Measurements from ENCODE around the gene ALB. TPM values are rescaled to one million over a fixed set of nuclear protein-coding genes. Genes with fewer than 3 reads are reported as not detected.

Gene ALB
- polyA plus RNA-seq, 3 donors = not detected

GRCh38 chr4:73413294-73413755 is 9.2 kb downstream of the ALB start:
- no peaks in the 10 kb centered on the region for H3K79me2 ChIP-seq (ENCODE audit: insufficient read depth, low read length)
- no peaks in the 10 kb centered on the region for H3K4me1 ChIP-seq (ENCODE audit: control insufficient read depth in 1 of 2, insufficient read depth in 2 of 2, low read length in 2 of 2)
- DNase-seq = no peak
- H3K27me3 Mint-ChIP-seq (ENCODE audit: low read depth in 3 of 3) = no peaks in the 10 kb centered on the region
- H3K9me3 ChIP-seq (replicated peaks in 1 of 2; ENCODE audit: control insufficient read depth in 1 of 2, insufficient read depth in 1 of 2, low read length in 2 of 2) = no peaks in the 10 kb centered on the region
- H3K9me3 Mint-ChIP-seq = peaks cover 0 to 3% (median 0%) of the 10 kb centered on the region in 7 donors
- no peak overlapping the region for H3K9ac ChIP-seq (ENCODE audit: insufficient read depth, low read length, poor library complexity, severe bottlenecking)
- H3K36me3 ChIP-seq (replicated peaks in 1 of 2; ENCODE audit: control insufficient read depth in 1 of 2, insufficient read depth in 2 of 2, low read length in 2 of 2) = no peaks in the 10 kb centered on the region
- H3K27ac ChIP-seq (ENCODE audit: low read depth in 1 of 2, low read length in 2 of 2) = no peak overlapping the region
- 93% methylated on average over 3 of the region's 4 CpGs for WGBS (ENCODE audit: insufficient coverage)
- no peaks in the 10 kb centered on the region for H3K36me3 Mint-ChIP-seq
- H3K4me3 Mint-ChIP-seq = no peak overlapping the region
- H3K4me1 Mint-ChIP-seq = no peaks in the 10 kb centered on the region
- H3K4me3 ChIP-seq (replicated peaks in 1 of 3; ENCODE audit: low read depth in 2 of 3, low read length in 3 of 3) = no peak overlapping the region
- H2AFZ ChIP-seq (ENCODE audit: insufficient read depth, low read depth, low read length, poor library complexity, severe bottlenecking) = no peak overlapping the region
- intact Hi-C loops (cut with micrococcal nuclease) = no loop called here
- TF ChIP-seq CTCF (IDR thresholded peaks at IDR 0.05) = no peak
- no peaks in the 10 kb centered on the region for H3K27me3 ChIP-seq (ENCODE audit: control insufficient read depth in 2 of 2, insufficient read depth in 2 of 2, low read length in 2 of 2)
- H4K20me1 ChIP-seq (ENCODE audit: insufficient read depth, low read length) = no peaks in the 10 kb centered on the region
- no peak overlapping the region for H3K27ac Mint-ChIP-seq
- no peak overlapping the region for H3K4me2 ChIP-seq (replicated peaks; ENCODE audit: extremely low read depth, low read length, poor library complexity, severe bottlenecking)

- WGBS (ENCODE audit: insufficient coverage) = no CpG with 5 or more reads among the region's 2 CpGs
- H3K9ac ChIP-seq (ENCODE audit: insufficient read depth, low read length, poor library complexity, severe bottlenecking) = no peak overlapping the region
- H3K79me2 ChIP-seq (ENCODE audit: insufficient read depth, low read length) = no peaks in the 10 kb centered on the region
- no peak overlapping the region for H3K27ac Mint-ChIP-seq
- H3K4me2 ChIP-seq (replicated peaks; ENCODE audit: extremely low read depth, low read length, poor library complexity, severe bottlenecking) = no peak overlapping the region
- TF ChIP-seq CTCF (IDR thresholded peaks at IDR 0.05) = no peak
- H3K4me3 Mint-ChIP-seq = no peak overlapping the region
- H3K36me3 ChIP-seq (replicated peaks in 1 of 2; ENCODE audit: control insufficient read depth in 1 of 2, insufficient read depth in 2 of 2, low read length in 2 of 2) = no peaks in the 10 kb centered on the region
- H3K4me1 ChIP-seq (ENCODE audit: control insufficient read depth in 1 of 2, insufficient read depth in 2 of 2, low read length in 2 of 2) = no peaks in the 10 kb centered on the region
- no peak for DNase-seq
- no peaks in the 10 kb centered on the region for H3K27me3 Mint-ChIP-seq (ENCODE audit: low read depth in 3 of 3)
- H3K27ac ChIP-seq (ENCODE audit: low read depth in 1 of 2, low read length in 2 of 2) = no peak overlapping the region
- no peaks in the 10 kb centered on the region for H3K9me3 ChIP-seq (replicated peaks in 1 of 2; ENCODE audit: control insufficient read depth in 1 of 2, insufficient read depth in 1 of 2, low read length in 2 of 2)
- H3K4me1 Mint-ChIP-seq = no peaks in the 10 kb centered on the region
- H3K36me3 Mint-ChIP-seq = no peaks in the 10 kb centered on the region
- H3K27me3 ChIP-seq (ENCODE audit: control insufficient read depth in 2 of 2, insufficient read depth in 2 of 2, low read length in 2 of 2) = no peaks in the 10 kb centered on the region
- H3K4me3 ChIP-seq (replicated peaks in 1 of 3; ENCODE audit: low read depth in 2 of 3, low read length in 3 of 3) = no peak overlapping the region
- no peak overlapping the region for H2AFZ ChIP-seq (ENCODE audit: insufficient read depth, low read depth, low read length, poor library complexity, severe bottlenecking)
- H4K20me1 ChIP-seq (ENCODE audit: insufficient read depth, low read length) = no peaks in the 10 kb centered on the region
- intact Hi-C loops (cut with micrococcal nuclease) = no loop called here
- H3K9me3 Mint-ChIP-seq = peaks cover 0 to 3% (median 0%) of the 10 kb centered on the region in 7 donors
Measured at GRCh38 chr4:73414936-73415271, 10.8 kb downstream of the ALB start.
